MM.1S (cell line): ENCODE results near the gene TMC3.

Source experiments
- DNase-seq: peaks from one replicate; pipeline ENCODE4 v3.0.0-alpha.2; 2015
- H2AFZ ChIP-seq: fragments of 300-600 bp; sonication (generic); 2 replicates; pipeline ENCODE4 v1.6.0; 2016; ENCODE audit warnings: antibody characterized with exemption, low read length
- H3F3A ChIP-seq: fragments of 300-600 bp; sonication (generic); 2 replicates; pipeline ENCODE4 v1.6.1; 2016; ENCODE audit warnings: mild to moderate bottlenecking, antibody characterized with exemption, low read length, moderate library complexity, mixed read lengths; ENCODE audit not compliant: insufficient read depth
- H3K27ac ChIP-seq: fragments of 300-600 bp; sonication (generic); 2 replicates; pipeline ENCODE4 v1.5.1; 2016; ENCODE audit warnings: mild to moderate bottlenecking, low read length
- H3K27me3 ChIP-seq: fragments of 300-600 bp; sonication (generic); replicated peaks from 2 replicates; pipeline ENCODE4 v1.6.0; 2016; ENCODE audit warnings: low read length; ENCODE audit not compliant: insufficient read depth
- H3K36me3 ChIP-seq: fragments of 300-600 bp; sonication (generic); replicated peaks from 2 replicates; pipeline ENCODE4 v1.6.1; 2016; ENCODE audit warnings: mild to moderate bottlenecking, low read length, mixed read lengths; ENCODE audit not compliant: insufficient read depth
- H3K4me1 ChIP-seq: fragments of 300-600 bp; sonication (generic); 2 replicates; pipeline ENCODE4 v1.6.1; 2016; ENCODE audit warnings: low read length, mixed read lengths
- H3K4me2 ChIP-seq: fragments of 300-600 bp; sonication (generic); 2 replicates; pipeline ENCODE4 v1.6.0; 2016; ENCODE audit warnings: low read depth, low read length
- H3K4me3 ChIP-seq: fragments of 300-600 bp; sonication (generic); 2 replicates; pipeline ENCODE4 v1.5.1; 2016; ENCODE audit warnings: low read length, mixed read lengths
- H3K79me2 ChIP-seq: fragments of 300-600 bp; sonication (generic); 2 replicates; pipeline ENCODE4 v1.6.1; 2016; ENCODE audit warnings: mixed run types, low read length, mixed read lengths
- H3K9ac ChIP-seq: fragments of 300-600 bp; sonication (generic); 2 replicates; pipeline ENCODE4 v1.6.1; 2016; ENCODE audit warnings: low read length, mixed read lengths
- H3K9me2 ChIP-seq: fragments of 300-600 bp; sonication (generic); replicated peaks from 2 replicates; pipeline ENCODE4 v1.6.1; 2016; ENCODE audit warnings: mild to moderate bottlenecking, low read length, mixed read lengths; ENCODE audit not compliant: insufficient read depth
- H3K9me3 ChIP-seq: fragments of 300-600 bp; sonication (generic); replicated peaks from 2 replicates; pipeline ENCODE4 v1.6.1; 2016; ENCODE audit warnings: mild to moderate bottlenecking, low read length, mixed read lengths; ENCODE audit not compliant: insufficient read depth
- H4K20me1 ChIP-seq: fragments of 300-600 bp; sonication (generic); 2 replicates; pipeline ENCODE4 v1.6.1; 2016; ENCODE audit warnings: mild to moderate bottlenecking, low read length, moderate library complexity, mixed read lengths; ENCODE audit not compliant: insufficient read depth
- CTCF ChIP-seq: fragments of 300-600 bp; sonication (generic); IDR thresholded peaks from 2 replicates; pipeline ENCODE4 v1.5.1; 2016; ENCODE audit warnings: antibody characterized with exemption, low read length, mixed read lengths
- EZH2 ChIP-seq: fragments of 300-600 bp; sonication (generic); optimal IDR thresholded peaks from 2 replicates; pipeline ENCODE3; 2017; ENCODE audit warnings: low read depth, mild to moderate bottlenecking, antibody characterized with exemption, low read length, mixed read lengths
- EZH2phosphoT487 ChIP-seq: fragments of 300-600 bp; sonication (generic); IDR thresholded peaks from 2 replicates; pipeline ENCODE4 v1.6.1; 2018; ENCODE audit warnings: antibody characterized with exemption, low read length

TMC3 gene

DNA sequence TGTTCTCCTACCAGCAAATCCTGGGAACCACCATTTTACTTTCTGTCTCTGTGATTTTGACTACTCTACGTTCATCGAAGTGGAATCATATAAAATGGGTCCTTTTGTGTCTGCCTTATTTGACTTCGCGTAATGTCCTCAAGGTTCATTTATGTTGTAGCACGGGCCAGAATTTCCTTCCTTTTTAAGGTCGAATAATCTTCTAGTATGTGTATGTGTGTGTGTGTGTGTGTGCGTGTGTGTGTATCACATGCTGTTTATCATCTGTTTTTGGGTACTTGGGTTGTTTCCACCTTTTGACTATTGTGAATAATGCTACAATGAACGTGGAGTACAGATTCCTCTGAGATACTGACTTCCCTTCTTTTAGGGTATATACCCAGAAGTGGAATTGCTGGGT lies 85.4 kb downstream of the TMC3 start:
- DNase-seq: no peak
- Histone ChIP-seq H3K4me1 (peaks cover 58% of the 10 kb centered on the region), H3K4me2 (no peak overlapping the region), H3K27ac (no peak overlapping the region), H3K36me3 (no peaks in the 10 kb centered on the region), H4K20me1 (no peaks in the 10 kb centered on the region), H3K9ac (no peak overlapping the region), H3K9me2 (no peaks in the 10 kb centered on the region), H3K27me3 (no peaks in the 10 kb centered on the region), H3K9me3 (no peaks in the 10 kb centered on the region), H3K79me2 (no peaks in the 10 kb centered on the region), H2AFZ (no peak overlapping the region), H3K4me3 (no peak overlapping the region), H3F3A (peaks cover 20% of the 10 kb centered on the region)
- TF ChIP-seq EZH2phosphoT487: no peak
- no peak for TF ChIP-seq CTCF
- no peak for TF ChIP-seq EZH2

GRCh38 chr15:81288040-81288439 lies 86.0 kb downstream of the TMC3 start:
- no peak overlapping the region for H3K9ac ChIP-seq
- no peak overlapping the region for H3K27ac ChIP-seq
- H3K4me1 ChIP-seq: peaks cover 54% of the 10 kb centered on the region
- peaks cover 14% of the 10 kb centered on the region for H3F3A ChIP-seq
- no peaks in the 10 kb centered on the region for H3K27me3 ChIP-seq
- no peak for TF ChIP-seq EZH2phosphoT487
- no peak for TF ChIP-seq CTCF
- no peak for TF ChIP-seq EZH2
- no peak overlapping the region for H3K4me2 ChIP-seq
- H2AFZ ChIP-seq: no peak overlapping the region
- no peaks in the 10 kb centered on the region for H3K36me3 ChIP-seq
- no peaks in the 10 kb centered on the region for H3K9me3 ChIP-seq
- no peak for DNase-seq
- H3K4me3 ChIP-seq: no peak overlapping the region
- no peaks in the 10 kb centered on the region for H3K9me2 ChIP-seq
- H4K20me1 ChIP-seq: no peaks in the 10 kb centered on the region
- H3K79me2 ChIP-seq: no peaks in the 10 kb centered on the region

DNA sequence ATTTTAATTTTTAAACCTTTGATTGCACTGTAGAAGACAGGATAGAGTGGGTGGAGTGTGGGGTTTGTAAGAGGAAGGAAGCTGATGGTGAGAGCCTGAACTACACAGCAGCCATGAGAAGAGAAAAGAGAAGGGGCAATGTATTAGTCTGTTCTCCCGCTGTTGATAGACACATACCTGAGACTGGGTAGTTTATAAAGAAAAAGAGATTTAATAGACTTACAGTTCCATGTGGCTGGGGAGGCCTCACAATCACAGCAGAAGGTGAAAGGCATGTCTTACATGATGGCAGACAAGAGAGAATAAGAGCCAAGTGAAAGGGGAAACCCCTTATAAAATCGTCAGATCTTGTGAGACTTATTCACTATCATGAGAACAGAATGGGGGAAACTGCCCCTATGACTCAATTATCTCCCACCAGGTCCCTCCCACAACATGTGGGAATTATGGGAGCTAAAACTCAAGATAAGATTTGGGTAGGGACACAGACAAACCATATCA lies 87.3 kb downstream of the TMC3 start:
- Histone ChIP-seq H2AFZ (no peak overlapping the region), H3K9me3 (no peaks in the 10 kb centered on the region), H3K9ac (no peak overlapping the region), H3K4me2 (no peak overlapping the region), H3K79me2 (no peaks in the 10 kb centered on the region), H3K9me2 (no peaks in the 10 kb centered on the region), H3K4me3 (no peak overlapping the region), H4K20me1 (no peaks in the 10 kb centered on the region), H3K36me3 (no peaks in the 10 kb centered on the region), H3K4me1 (peaks cover 40% of the 10 kb centered on the region), H3K27ac (no peak overlapping the region), H3F3A (0 out of 2 replicates have a peak, but pooled peaks cover 8% of the 10 kb centered on the region), H3K27me3 (no peaks in the 10 kb centered on the region)
- DNase-seq: no peak
- TF ChIP-seq EZH2: no peak
- TF ChIP-seq CTCF: no peak
- TF ChIP-seq EZH2phosphoT487: no peak
